Activated CD4-positive, alpha-beta T cell treated with anti-CD3 and anti-CD28 coated beads, Interleukin-2, amount 10 ng/mL, durations not matched to agents 7 days and 5 days (primary cell): ENCODE results near the gene CCL5. TPM values are rescaled to one million over a fixed set of nuclear protein-coding genes. Genes with fewer than 3 reads are reported as not detected.

Experiments used
- total RNA-seq, 2 experiments: library from RNA; stranded (reverse); gene quantifications; one replicate each; pipeline ENCODE4 v1.2.3, GENCODE V29; 2021

The CCL5 gene
- total RNA-seq, 2 experiments from 2014 or later = 68.7 to 81.3 TPM

Other genes with a start within 250 kb of the CCL5 start
- under 1 TPM; 0.15 to 0.37 TPM for gene RASL10B, start 148.7 kb downstream of the CCL5 start, total RNA-seq
- not detected for gene GAS2L2, start 127.1 kb downstream of the CCL5 start, total RNA-seq
- not detected for gene C17orf50, start 119.5 kb downstream of the CCL5 start, total RNA-seq
- gene MMP28, start 84.7 kb downstream of the CCL5 start, total RNA-seq = not detected
- 100 to 1,000 TPM; 274 to 311 TPM for gene TAF15, start 70.9 kb downstream of the CCL5 start, total RNA-seq
- under 1 TPM; 0.17 to 0.27 TPM for gene HEATR9, start 11.5 kb downstream of the CCL5 start, total RNA-seq
- gene RDM1, start 50.4 kb upstream of the CCL5 start, total RNA-seq = 1 to 10 TPM; 7.0 to 7.9 TPM
- not detected for gene LYZL6, start 63.4 kb upstream of the CCL5 start, total RNA-seq
- gene CCL16, start 101.1 kb upstream of the CCL5 start, total RNA-seq = not detected
- not detected for gene CCL14, start 106.4 kb upstream of the CCL5 start, total RNA-seq
- gene CCL15, start 121.2 kb upstream of the CCL5 start, total RNA-seq = not detected
- not detected for gene CCL23, start 137.6 kb upstream of the CCL5 start, total RNA-seq
- not detected for gene CCL18, start 183.9 kb upstream of the CCL5 start, total RNA-seq
- 1 to 10 TPM; 3.7 to 4.1 TPM for gene CCL3, start 209.8 kb upstream of the CCL5 start, total RNA-seq
- gene CCL4, start 223.5 kb upstream of the CCL5 start, total RNA-seq = 1 to 10 TPM; 2.8 to 3.9 TPM